B cell (primary cell): ENCODE measurements around the gene SPTBN1. TPM values are rescaled to one million over a fixed set of nuclear protein-coding genes. Genes with fewer than 3 reads are reported as not detected.

Source experiments
- ATAC-seq: fragments of 200-7000 bp; cut with Tn5 transposase; one replicate; pipeline ENCODE4 v1.10.0; 2021; ENCODE audit warnings: low read depth, mild to moderate bottlenecking, moderate number of reproducible peaks, moderate library complexity
- CTCF ChIA-PET: fragments of 350-600 bp; sonication (Branson Sonifier 250); formaldehyde crosslinking; loops from one replicate; lab custom pipeline; 2021; ENCODE audit warnings: antibody characterized with exemption, inconsistent platforms; lab: Charles Lee
- POLR2A ChIA-PET: fragments of 350-600 bp; sonication (Branson Sonifier 250); formaldehyde crosslinking; loops from one replicate; lab custom pipeline; 2021; ENCODE audit warnings: antibody characterized with exemption; lab: Charles Lee
- DNase-seq: peaks from one replicate; pipeline ENCODE4 v3.0.0; 2013
- H2AFZ ChIP-seq: 2 replicates; pipeline ENCODE4 v1.6.1; 2012; ENCODE audit warnings: mild to moderate bottlenecking, low read depth, low read length; ENCODE audit not compliant: insufficient read depth, poor library complexity, severe bottlenecking
- H3K27ac ChIP-seq, 2 donors: 1 replicate in 1 of 2; 2 replicates in 1 of 2; pipeline ENCODE4 v1.5.1; 2012 to 2013; ENCODE audit warnings: low read length in 2 of 2, mild to moderate bottlenecking in 2 of 2, moderate library complexity in 1 of 2
- H3K27me3 ChIP-seq, 4 experiments: fragments of 200-600 bp in 1 of 4; sonication (generic) in 1 of 4; replicated peaks in 1 of 4; 1 replicate in 2 of 4; 2 replicates in 2 of 4; pipeline versions ENCODE4 v1.6.1 to v1.7.0; 2013 to 2016; ENCODE audit warnings: low read length in 3 of 4, mild to moderate bottlenecking in 2 of 4, mixed read lengths in 1 of 4, moderate library complexity in 1 of 4; ENCODE audit not compliant: insufficient read depth in 4 of 4, control insufficient read depth in 3 of 4; ENCODE audit errors: control extremely low read depth in 1 of 4
- H3K36me3 ChIP-seq, 2 experiments: replicated peaks in 1 of 2; 1 replicate in 1 of 2; 2 replicates in 1 of 2; pipeline versions ENCODE4 v1.6.1 to v1.7.1; 2013; ENCODE audit warnings: low read length in 1 of 2; ENCODE audit not compliant: insufficient read depth in 2 of 2, control insufficient read depth in 1 of 2; ENCODE audit errors: control extremely low read depth in 1 of 2, extremely low read depth in 1 of 2
- H3K4me1 ChIP-seq, 2 donors: fragments of 200-600 bp in 1 of 2; sonication (generic) in 1 of 2; 1 replicate in 1 of 2; 2 replicates in 1 of 2; pipeline versions ENCODE4 v1.5.1 to v1.6.1; 2013 to 2017; ENCODE audit warnings: low read length in 2 of 2; ENCODE audit not compliant: control insufficient read depth in 2 of 2, insufficient read depth in 2 of 2
- H3K4me2 ChIP-seq: replicated peaks from 2 replicates; pipeline ENCODE3; 2012; ENCODE audit warnings: mild to moderate bottlenecking, low read depth, low read length; ENCODE audit not compliant: poor library complexity, severe bottlenecking
- H3K4me3 ChIP-seq, 5 experiments: fragments of 200-600 bp in 1 of 5; sonication (generic) in 1 of 5; 1 replicate in 3 of 5; 2 replicates in 2 of 5; pipeline versions ENCODE4 v1.5.1 to v1.7.0; 2011 to 2016; ENCODE audit warnings: low read length in 4 of 5, mild to moderate bottlenecking in 4 of 5, low read depth in 2 of 5, control low read depth in 1 of 5, moderate library complexity in 1 of 5; ENCODE audit not compliant: insufficient read depth in 1 of 5; ENCODE audit errors: control extremely low read depth in 1 of 5, extremely low read depth in 1 of 5
- H3K79me2 ChIP-seq: fragments of 200-600 bp; sonication (generic); one replicate; pipeline ENCODE4 v1.6.0; 2016; ENCODE audit warnings: low read length; ENCODE audit not compliant: control insufficient read depth, insufficient read depth
- H3K9ac ChIP-seq: fragments of 200-600 bp; sonication (generic); 2 replicates; pipeline ENCODE4 v1.6.1; 2017; ENCODE audit warnings: mild to moderate bottlenecking, low read length, moderate library complexity
- H3K9me3 ChIP-seq, 3 donors: one replicate each; pipeline versions ENCODE4 v1.6.1 to v1.7.1; 2013; ENCODE audit warnings: low read length in 2 of 3; ENCODE audit not compliant: control insufficient read depth in 2 of 3, insufficient read depth in 1 of 3; ENCODE audit errors: control extremely low read depth in 1 of 3
- H4K20me1 ChIP-seq: 2 replicates; pipeline ENCODE4 v1.6.0; 2012; ENCODE audit warnings: mild to moderate bottlenecking, low read length; ENCODE audit not compliant: insufficient read depth, control insufficient read depth, poor library complexity, severe bottlenecking
- H3K27ac Mint-ChIP-seq: one replicate; pipeline ENCODE4 v1.8.0; 2021; ENCODE audit warnings: mixed read lengths
- H3K27me3 Mint-ChIP-seq: one replicate; pipeline ENCODE4 v1.8.0; 2021; ENCODE audit warnings: mixed read lengths
- H3K4me1 Mint-ChIP-seq: one replicate; pipeline ENCODE4 v1.8.0; 2021; ENCODE audit warnings: mixed read lengths
- H3K4me3 Mint-ChIP-seq: one replicate; pipeline ENCODE4 v1.8.0; 2021; ENCODE audit warnings: mixed read lengths
- H3K9me3 Mint-ChIP-seq: one replicate; pipeline ENCODE4 v1.8.0; 2022; ENCODE audit warnings: mixed read lengths; ENCODE audit not compliant: insufficient read depth
- EZH2 ChIP-seq: IDR thresholded peaks from 2 replicates; pipeline ENCODE4 v1.6.1; 2012; ENCODE audit warnings: borderline replicate concordance, low read depth, mild to moderate bottlenecking, moderate library complexity, low read length; ENCODE audit not compliant: insufficient read depth, poor library complexity, severe bottlenecking
- WGBS: methylation state at CpG from one replicate; pipeline ENCODE4 v1.1.5; 2013; ENCODE audit warnings: missing lambda C conversion rate; ENCODE audit not compliant: insufficient coverage; 5-methylcytosine and 5-hydroxymethylcytosine counted together
- intact Hi-C: fragments of 100-400 bp; cut with micrococcal nuclease; formaldehyde crosslinking; loops from one replicate; pipeline ENCODE4 v1.10.0; 2022
- polyA plus RNA-seq: library from polyadenylated mRNA; depleted of rRNA; stranded (reverse); fragments of >200 nt; gene quantifications from 2 replicates; pipeline ENCODE4 v1.2.3, GENCODE V29; 2012
- total RNA-seq, 2 donors: library from RNA; stranded (reverse); fragments of 120-200 nt in 1 of 2; gene quantifications; 1 replicate in 1 of 2; 2 replicates in 1 of 2; pipeline versions ENCODE4 v1.2.3 to v1.2.4, GENCODE V29; 2013 to 2022
- TF ChIP-seq, protein P1 (sequence below): fragments of 200-600 bp; IDR thresholded peaks from one replicate; pipeline ENCODE4 v1.8.0; 2022; ENCODE audit warnings: antibody characterized with exemption, mild to moderate bottlenecking

Gene SPTBN1
- total and polyA plus RNA-seq, 2 donors (not counting 1 experiment from before 2014, with no cell fraction given), result 43.7 to 144 TPM

DNA sequence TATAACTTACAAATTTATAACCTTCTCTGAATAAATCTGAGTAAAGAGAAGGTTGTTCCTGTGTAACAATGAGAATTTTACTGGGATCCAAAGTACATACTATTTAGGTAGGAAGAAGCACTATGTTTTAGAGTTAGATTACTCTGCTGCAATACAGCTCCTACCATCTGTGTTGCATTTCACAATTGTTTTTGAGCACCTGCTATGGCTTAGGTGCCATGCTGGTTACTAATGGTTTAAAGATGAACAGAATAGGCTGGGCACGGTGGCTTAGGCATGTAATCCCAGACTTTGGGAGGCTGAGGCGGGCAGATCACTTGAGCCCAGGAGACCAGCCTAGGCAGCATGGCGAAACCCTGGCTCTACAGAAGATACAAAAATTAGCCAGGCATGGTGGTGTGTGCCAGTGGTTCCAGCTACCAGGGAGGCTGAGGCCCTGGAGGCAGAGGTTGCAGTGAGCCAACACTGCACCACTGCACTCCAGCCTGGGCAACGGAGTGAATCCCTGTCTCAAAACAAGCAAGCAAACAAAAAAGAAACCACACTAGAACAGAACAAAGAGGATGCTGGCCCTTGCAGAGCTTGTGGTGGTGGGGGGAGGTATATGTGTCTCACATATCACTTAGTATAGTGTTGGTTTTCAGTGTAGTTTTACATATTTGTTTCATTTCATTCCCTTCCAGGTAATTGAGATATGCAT, 56.7 kb downstream of the SPTBN1 start:
- Mint-ChIP-seq H3K27ac (no peak overlapping the region), H3K4me3 (no peak overlapping the region), H3K27me3 (no peaks in the 10 kb centered on the region), H3K4me1 (no peaks in the 10 kb centered on the region), H3K9me3 (no peaks in the 10 kb centered on the region)
- Histone ChIP-seq H3K27ac (no peak overlapping the region), H3K36me3 (no peaks in the 10 kb centered on the region), H3K9me3 (peaks cover 0 to 4% (median 0%) of the 10 kb centered on the region in 3 donors), H3K4me2 (no peak overlapping the region), H3K79me2 (no peaks in the 10 kb centered on the region), H3K27me3 (no peaks in the 10 kb centered on the region), H3K4me1 (no peaks in the 10 kb centered on the region), H2AFZ (no peak overlapping the region), H4K20me1 (no peaks in the 10 kb centered on the region), H3K4me3 (no peak overlapping the region), H3K9ac (no peak overlapping the region)
- CTCF ChIA-PET, result interaction anchor here (1.8 kb wide), 1 partner anchor 152 kb away, joined by 3 read pairs; no protein-coding TSS in a partner anchor
- ATAC-seq, result no peak
- no peak for TF ChIP-seq EZH2
- no peak for DNase-seq
- WGBS, result 100% methylated on average over 3 of the region's 4 CpGs
- intact Hi-C loops, result no loop called here
- POLR2A ChIA-PET, result no interaction called here

DNA sequence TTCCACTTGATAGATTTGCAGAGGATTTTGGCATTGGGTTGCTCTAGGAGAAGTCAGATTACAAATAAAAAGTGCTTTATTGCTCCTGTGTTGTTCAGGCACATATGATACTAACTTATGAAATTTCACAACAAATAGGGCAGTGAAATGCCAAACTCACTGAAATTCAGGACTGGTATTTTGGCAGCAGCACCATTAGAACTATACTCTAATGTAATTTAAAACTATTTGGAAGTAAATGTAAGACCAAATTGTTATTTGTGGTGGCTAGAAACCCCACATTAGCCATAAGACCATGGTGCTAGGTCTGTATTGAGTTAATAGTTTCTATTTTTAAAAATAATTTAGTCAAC, 57.2 kb downstream of the SPTBN1 start:
- ATAC-seq, result no peak
- Histone ChIP-seq H2AFZ (no peak overlapping the region), H3K36me3 (no peaks in the 10 kb centered on the region), H3K4me1 (no peaks in the 10 kb centered on the region), H3K27ac (no peak overlapping the region), H3K9ac (no peak overlapping the region), H3K79me2 (no peaks in the 10 kb centered on the region), H3K4me3 (no peak overlapping the region), H3K27me3 (no peaks in the 10 kb centered on the region), H3K9me3 (peaks cover 0 to 3% (median 0%) of the 10 kb centered on the region in 3 donors), H4K20me1 (no peaks in the 10 kb centered on the region), H3K4me2 (no peak overlapping the region)
- DNase-seq, result no peak
- H3K9me3 Mint-ChIP-seq, result no peaks in the 10 kb centered on the region
- TF ChIP-seq, protein P1, sequence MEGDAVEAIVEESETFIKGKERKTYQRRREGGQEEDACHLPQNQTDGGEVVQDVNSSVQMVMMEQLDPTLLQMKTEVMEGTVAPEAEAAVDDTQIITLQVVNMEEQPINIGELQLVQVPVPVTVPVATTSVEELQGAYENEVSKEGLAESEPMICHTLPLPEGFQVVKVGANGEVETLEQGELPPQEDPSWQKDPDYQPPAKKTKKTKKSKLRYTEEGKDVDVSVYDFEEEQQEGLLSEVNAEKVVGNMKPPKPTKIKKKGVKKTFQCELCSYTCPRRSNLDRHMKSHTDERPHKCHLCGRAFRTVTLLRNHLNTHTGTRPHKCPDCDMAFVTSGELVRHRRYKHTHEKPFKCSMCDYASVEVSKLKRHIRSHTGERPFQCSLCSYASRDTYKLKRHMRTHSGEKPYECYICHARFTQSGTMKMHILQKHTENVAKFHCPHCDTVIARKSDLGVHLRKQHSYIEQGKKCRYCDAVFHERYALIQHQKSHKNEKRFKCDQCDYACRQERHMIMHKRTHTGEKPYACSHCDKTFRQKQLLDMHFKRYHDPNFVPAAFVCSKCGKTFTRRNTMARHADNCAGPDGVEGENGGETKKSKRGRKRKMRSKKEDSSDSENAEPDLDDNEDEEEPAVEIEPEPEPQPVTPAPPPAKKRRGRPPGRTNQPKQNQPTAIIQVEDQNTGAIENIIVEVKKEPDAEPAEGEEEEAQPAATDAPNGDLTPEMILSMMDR, result no peak
- TF ChIP-seq EZH2, result no peak
- H3K27me3 Mint-ChIP-seq, result no peaks in the 10 kb centered on the region
- intact Hi-C loops, result no loop called here
- CTCF ChIA-PET, result no interaction called here
- POLR2A ChIA-PET, result no interaction called here
- H3K4me3 Mint-ChIP-seq, result no peak overlapping the region
- no peaks in the 10 kb centered on the region for H3K4me1 Mint-ChIP-seq
- H3K27ac Mint-ChIP-seq, result no peak overlapping the region
